COR-L47 (cell line): ENCODE measurements around the gene AATK.
"Not testable (repeated sequence)": the region's sequence is repeated elsewhere in the genome, so short reads cannot be mapped to it uniquely, and the experiment has no call there.

Experiments
- DNase-seq: peaks from one replicate; lab custom pipeline; 2025; lab: John Stamatoyannopoulos, UW

Gene AATK

DNA sequence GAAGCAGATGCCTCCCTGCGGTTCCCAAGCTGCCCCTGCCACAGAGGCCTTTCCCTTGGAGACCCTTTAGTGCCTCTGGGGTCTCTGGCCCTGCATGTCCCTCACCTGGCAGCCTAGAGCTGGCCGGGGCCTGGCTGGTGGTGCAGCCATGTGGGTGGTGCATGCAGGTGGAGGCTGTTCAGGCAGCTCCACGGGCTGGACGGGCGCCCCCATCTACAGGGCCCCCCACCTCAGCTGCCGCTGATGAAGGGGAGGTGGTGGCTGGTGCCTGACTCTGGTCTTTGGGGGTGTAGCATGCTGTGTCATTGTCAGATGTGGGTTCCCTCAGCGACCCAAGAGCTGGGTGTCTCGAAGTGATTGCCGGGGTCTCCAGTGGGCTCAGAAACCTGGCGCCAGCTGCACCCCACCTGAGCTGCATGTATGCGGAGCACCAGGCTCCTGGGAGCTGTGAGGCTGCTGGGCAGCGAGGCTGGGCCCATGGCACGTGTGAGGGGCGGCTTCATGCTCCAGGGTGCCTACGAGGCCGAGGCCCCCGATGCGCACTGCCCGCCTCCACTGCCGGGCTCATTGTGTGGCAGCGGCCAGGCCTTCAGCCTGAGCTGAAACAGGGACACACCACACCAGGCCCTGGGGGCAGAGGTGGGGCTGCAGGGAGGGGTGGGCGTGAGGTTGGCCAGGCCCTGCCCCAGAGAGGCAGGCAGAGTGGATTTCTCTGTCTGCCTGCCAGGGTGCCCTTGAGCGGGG, 74.1 kb downstream of the AATK start:
- no peak for DNase-seq

DNA sequence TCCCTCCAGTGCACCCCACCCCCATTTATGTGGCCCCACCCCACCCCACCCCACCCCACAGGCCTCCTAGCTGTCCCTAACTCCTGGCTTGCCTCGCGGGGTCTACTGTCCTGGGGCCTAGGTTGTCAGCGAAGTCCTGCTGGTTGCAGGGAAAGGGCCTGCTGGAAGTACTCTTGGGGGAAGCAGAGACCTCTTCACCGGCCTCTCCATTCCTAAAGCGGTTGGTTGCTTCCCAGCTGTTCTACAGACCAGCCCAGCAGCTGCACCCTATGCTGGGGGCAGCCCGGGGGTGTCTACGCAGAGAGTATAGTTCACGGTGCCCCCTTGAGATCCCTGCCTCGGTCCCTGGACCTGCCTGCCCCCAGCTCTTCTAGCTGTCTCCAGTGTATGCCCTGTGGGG, 74.9 kb downstream of the AATK start:
- DNase-seq, result no peak

DNA sequence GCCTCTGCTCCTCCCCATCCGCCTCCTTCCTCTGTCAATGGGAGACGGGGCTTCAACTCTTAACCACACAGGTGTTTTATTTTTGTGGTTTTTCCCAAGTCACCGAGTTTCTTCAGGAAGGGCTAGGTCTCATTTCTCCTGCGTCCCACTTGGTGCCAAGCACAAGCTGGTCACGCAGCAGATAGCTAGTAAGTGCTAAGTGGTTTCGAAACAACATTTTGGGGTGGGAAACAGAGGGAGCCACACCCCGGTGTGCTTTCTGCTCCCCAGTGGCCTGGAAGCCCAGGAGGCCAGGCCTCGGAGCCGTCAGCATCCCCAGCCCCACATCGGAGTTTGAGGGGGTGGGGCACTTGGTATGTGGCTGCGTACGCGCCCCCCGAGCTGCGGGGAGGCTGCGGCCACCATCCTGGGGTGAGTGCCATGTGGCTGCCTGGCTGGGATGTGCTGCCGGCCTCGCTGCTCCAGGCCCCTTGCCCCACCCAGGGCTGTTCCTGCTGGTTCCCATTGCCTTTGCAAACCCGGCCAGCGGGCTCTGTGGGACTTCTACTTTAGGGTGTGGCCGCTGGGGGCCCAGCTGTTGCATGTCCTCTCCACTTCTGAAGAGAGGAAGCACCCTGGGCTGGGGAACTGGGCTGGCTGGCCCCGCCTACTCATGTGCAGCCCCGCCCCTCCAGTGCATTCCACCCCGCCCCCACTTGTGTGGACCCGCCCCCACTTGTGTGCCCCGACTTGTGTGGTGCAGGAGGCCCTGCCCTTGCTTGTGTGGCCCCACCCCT, 75.5 kb downstream of the AATK start:
- DNase-seq, result no peak

DNA sequence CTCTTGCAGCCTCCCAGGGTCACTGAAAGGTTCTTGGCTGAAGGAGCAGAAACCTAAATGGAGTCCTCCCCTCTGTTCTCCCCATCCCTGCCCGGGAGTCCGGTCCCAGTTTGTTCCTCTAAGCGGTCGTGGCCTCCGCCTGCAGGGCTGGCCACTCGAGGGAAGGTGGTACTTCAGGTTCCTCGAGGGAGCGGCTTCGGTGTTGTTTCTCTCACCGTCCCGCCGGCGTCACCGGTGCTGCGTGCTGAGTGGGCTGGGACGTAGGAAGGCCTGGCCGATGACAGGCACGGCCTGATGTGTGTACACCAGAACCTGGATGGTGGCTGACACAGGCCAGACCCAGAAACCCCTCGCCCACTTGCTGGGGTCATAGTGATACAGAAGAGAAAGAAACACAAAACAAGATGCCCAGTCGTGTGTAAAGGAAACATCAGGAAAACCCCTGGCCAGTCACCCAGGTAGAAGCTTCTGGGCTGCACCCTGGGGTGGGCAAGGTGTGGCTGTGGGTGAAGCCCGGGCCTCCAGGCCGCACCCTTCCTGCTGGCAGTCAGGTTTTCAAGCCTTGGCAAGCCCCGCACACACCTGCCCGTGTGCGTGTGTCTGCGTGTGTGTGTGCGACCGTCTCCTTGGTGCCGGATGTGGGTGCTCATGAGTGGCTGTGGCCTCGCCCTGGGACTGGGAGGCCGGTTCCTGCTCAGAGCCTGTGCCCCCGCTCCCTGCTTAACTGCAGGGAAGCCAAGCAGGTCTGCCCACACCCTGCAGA, 79.1 kb downstream of the AATK start:
- DNase-seq, result peak; percentile 66

DNA sequence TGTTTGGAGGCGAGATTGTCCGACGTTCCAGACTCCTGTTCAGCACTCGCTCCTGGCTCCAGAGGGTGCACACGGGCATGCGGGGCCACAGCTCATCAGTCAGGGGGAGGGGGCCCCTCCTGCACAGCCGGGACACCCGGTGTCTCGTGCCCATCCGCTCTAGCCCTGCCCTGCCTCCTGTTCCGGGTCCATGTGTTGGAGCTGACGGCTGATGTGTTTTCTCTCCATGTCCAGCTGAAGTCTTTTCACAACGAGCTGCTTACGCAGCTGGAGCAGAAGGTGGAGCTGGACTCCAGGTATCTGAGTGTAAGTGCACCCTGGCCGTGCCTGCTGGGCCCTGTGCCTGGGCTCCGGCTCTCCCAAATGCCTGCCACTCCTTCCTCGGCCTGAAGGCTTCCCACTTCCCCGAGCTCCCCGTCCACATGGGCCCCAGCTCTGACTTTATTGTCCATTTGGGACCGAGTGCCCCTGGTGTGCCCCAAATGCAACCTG, 80.6 kb downstream of the AATK start:
- DNase-seq, result no peak

DNA sequence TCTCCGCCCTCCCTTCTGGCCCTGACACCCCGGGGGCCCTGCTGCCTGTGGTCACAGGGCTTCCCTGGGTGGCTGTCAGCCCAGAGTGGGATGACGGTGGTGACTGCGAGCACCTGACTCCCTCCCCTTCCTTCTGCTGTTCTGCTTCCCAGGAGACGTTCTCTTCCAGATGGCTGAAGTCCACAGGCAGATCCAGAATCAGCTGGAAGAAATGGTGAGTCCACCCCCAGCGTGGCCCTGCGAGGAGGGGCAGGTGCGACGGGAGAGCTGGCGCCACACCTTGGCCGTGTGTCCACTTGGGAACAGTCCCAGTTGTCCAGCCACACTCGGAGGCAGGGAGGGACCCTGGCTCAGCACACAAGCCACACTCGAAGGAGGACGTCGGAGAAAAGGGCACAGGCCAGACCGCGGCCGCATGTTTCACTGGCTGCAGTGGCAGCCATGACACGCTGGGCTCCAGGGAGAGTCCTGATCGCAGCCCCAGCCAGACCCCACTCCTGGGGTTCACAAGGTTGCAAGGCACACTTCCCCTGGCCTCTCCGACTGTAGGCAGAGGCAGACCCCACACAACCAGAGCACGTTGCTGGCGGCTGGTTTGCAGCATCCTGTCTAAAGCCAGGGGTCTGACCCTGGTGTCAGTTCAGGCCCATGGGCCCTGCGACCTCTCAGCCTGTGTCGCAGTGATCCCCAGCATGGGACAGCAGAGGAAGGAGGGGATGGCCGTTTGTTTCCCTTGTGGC, 81.2 kb downstream of the AATK start:
- no peak for DNase-seq

DNA sequence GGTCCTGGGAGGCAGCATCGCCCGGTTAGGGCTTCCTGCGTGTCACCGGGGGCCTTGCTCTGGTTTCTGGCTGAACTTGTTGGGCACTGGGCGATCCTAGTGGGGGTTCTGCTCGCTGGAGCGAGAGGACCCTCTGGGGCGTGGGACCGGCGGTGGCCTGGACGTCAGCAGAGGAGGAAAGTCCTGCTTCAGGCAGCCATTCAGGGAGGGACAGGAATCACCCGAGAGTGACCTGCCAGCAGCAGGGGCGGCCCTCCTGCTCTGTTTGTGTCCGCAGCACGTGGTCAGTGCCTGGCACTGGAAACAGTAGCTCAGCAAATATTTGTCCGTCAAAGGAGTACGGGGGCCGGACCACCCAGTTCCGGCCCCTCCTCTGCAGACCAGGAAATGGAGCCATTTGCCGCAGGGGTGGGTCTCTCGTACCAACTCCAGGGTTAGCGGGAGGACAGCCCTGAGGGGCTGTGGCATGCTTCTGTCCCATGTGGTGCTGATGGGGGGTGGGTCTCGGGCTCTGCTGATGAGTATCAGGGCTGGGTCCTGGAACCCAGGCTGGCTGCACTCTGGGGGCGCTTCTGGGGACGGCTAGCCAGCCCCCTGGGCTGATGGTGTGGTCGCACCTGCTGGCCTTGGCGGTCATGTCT, 82.8 kb downstream of the AATK start:
- no peak for DNase-seq

DNA sequence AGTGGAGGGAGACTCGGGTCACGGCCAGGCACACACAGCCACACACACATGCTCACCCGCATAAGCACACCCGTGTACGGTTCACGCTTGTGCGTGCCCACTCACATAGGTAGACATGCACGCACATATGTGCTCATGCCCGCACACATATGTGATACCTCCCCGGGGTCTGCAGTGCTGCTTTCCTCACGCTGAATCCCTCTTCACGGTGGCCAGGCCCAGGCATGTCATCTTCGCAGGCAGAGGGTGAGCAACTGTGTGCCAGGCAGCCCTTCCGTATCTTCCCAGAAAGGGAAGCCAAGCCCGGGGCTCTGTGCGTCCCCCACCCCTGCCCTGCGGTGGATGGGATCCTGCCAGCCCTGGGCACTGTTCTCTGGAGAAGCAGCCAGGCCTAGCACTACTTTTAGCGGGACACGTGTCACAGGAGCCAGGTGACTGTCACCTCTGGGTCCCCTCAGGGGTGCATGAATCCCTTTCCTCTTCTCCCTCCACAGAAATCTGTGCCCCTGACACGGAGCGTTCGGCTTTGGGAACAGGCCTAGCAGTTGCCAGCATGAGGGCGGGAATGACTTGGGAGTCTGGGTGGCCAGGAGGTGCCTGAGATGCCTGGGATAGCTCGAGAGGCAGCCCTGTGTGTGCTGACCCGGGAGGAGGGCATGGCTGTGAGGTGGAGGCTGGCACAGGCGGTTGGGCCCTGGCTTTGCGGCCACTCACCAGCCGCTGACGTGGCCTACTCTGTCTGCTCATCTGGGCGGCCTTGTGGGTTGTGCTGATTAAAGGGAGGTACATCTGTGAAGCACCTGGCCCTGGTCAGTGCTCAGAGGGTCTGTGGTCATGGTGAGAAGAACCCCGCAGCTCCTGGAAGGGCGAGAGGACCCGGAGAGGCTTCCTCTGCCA, 83.6 kb downstream of the AATK start:
- DNase-seq, result no peak

DNA sequence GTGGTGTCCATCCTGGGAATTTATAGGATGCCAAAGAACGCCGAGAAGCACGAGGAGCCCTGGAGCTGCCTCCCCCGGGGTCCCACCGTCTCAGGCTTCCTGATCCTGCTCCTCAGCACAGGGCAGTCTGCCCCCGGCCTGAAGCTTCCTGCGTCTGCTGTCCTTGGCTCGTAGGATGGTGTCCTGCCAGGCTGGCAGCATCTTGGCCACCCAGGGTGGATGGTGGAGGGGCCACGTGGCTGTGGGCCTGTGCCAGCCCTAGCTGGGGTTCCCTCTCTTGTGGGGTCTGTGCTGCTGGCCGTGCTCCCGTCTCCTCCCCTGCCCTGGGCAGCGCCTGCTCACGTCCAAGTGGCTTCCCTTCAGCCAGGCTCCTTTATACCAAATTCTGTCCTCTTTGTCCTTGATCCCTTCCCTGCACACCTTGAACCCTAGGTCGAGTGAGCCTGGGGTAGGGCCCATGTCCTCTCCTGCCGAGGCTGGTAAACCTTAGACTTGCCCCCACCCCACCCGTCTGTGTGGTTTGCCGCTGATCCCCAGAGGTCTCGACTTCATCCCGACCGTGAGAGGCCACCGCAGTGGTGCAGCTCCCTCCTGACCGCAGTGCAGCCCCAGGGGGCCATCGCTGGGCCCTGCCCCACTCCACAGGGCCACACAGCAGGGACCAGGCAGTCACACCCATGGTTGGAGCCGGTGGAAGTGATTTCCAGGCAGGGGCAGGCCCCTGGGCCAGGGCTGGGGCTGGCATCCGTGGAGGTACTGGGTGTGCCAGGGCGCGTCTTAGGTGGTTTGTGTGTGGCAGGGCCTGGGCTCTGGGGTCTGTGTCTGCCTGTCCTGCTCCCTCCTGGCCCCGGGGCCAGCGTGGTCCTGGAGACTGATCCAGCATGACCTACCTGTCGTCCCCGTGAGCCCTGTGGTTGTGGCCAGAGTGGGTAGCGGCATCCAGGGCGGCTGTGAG, 84.5 kb downstream of the AATK start:
- no peak for DNase-seq

DNA sequence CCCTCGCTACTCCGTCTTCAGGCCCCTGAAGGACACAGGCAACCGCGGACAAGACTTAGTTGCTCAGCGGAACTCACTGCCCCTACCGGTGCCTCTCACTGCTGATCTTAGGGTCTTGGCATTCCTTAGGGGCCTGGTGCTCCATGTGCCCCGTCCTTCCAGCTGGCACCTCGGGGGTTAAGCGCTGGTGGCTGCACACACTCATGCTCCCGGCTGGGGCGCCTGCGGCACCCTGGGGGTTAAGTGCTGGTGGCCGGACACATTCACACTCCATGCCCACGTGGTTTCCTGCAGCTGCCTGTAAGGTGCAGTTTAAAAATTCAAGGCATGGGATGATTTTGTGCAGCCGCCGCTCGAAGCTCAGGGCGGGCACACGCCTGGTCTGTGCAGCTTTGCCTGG, 86.0 kb downstream of the AATK start:
- DNase-seq, result no peak

DNA sequence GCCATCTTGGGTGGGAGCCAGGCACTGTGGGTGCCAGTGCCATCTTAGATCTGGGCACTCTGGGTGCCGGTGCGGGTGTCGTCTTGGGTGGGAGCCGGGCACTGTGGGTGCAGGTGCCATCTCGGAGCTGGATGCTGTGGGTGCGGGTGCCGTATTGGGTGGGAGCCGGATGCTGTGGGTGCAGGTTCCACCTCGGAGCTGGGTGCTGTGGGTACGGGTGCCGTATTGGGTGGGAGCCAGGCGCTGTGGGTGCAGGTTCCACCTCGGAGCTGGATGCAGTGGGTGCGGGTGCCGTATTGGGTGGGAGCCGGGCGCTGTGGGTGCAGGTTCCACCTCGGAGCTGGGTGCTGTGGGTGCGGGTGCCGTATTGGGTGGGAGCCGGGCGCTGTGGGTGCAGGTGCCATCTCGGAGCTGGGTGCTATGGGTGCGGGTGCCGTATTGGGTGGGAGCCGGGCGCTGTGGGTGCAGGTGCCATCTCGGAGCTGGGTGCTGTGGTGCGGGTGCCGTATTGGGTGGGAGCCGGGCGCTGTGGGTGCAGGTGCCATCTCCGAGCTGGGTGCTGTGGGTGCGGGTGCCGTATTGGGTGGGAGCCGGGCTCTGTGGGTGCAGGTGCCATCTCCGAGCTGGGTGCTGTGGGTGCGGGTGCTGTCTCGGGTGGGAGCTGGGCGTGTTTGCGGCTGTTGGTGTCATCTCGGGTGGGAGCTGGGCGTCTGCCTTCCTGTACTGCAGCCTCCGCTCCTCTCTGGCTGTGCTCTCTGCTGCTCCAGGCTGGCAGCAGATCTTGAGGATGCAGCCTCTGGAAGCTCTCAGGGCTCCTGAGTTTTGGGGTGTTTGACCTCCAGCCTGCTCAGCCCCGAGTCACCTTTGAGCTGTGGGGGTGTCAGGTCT, 87.8 kb downstream of the AATK start:
- not testable (repeated sequence) for DNase-seq

DNA sequence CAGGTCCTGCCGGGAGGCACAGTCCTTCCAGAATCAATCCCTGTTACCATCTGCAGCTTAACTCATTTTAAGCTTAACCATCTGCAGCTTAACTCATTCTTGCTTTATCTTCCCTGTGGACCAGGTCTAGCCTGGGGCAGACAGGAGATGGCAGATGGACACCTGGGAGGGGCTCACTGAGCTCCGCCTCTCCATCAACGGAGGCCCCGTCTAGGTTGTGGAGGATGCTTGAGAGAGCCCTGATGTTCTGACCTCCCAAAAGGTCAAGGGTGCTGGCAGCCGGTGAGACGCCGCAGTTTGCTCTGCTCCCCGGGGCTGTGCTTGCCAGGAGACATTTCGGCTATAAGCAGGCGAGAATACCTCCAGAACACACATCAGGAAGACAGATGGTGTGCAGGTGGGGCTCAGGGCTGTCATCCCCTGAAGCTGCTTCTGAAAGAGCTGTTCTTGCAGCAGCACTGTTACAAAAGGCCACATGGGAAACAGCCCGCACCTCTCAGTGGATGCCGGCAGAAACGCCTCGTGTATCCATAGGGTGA, 89.8 kb downstream of the AATK start:
- no peak for DNase-seq

DNA sequence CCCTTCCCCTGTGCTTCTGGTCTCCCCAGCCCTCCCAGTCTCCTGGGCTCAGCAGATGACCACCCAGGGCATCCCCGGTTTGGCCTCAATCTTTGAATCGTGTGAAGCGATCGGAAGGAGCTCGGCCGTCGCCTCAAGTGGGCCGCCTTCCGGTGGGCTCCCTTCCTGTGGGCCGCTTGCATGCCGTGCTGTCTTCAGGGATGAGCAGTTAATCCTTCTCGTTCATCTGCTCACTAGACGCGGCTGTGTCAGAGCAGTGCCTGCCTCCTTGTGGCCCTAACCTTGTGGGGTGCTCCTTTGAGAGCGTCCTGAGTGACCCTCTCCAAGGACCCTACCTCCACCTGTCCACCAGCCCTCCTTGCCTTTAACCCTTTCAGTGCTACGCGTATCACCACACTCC, 90.7 kb downstream of the AATK start:
- DNase-seq, result no peak

DNA sequence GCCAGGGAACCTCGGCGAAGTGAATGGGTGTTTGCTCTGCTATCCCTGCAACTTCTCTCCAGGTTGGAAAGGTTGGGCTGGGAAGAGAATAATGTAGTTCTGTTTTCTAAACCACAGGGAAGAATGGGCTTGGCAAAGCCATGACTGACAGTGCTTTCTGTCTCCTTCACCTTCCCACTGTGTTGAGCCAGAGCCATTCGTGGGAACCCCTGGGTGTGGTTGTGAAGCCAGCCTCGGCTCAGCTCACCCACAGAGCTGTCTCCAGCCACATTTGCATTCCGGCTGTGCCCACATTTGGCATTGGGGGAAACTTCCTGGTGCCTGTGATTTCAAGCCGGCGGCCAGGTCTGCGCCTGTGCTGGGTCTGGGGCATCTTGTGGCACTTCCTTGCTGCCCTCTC, 91.1 kb downstream of the AATK start:
- no peak for DNase-seq

DNA sequence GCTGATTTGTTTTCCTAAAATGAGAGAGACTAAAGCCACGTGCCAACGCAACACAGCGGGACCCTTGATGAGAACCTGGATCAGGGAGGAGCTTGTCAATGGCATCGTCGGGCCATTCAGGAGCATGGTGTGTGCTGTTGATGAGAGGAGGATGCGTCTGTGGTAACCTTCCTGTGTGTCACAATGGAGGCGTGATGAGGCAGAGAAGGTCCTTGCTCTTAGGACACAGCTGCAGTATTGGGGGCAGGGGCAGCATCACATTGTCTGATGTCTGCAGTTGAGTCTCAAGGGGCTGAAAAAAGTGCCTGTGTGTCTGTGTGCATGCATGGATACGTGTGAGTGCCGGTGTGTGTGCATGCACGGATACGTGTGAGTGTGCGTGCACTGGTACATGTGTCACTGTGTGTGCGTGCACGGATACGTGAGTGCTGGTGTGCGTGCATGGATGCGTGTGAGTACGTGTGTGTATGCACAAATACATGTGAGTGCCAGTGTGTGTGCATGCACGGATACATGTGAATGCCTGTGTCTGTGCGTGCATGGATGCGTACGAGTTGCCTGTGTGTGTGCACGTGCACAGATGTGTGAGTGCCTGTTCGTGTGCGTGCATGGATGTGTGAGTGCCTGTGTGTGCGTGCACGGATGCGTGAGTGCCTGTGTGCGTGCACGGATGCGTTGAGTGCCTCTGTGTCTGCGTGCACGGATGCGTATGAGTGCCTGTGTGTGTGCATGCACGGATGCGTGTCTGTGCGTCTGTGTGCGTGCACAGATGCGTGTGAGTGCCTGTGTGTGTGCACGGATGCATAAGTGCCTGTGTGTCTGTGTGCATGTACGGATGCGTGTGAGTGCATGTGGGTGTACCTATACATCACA, 91.8 kb downstream of the AATK start:
- no peak for DNase-seq

DNA sequence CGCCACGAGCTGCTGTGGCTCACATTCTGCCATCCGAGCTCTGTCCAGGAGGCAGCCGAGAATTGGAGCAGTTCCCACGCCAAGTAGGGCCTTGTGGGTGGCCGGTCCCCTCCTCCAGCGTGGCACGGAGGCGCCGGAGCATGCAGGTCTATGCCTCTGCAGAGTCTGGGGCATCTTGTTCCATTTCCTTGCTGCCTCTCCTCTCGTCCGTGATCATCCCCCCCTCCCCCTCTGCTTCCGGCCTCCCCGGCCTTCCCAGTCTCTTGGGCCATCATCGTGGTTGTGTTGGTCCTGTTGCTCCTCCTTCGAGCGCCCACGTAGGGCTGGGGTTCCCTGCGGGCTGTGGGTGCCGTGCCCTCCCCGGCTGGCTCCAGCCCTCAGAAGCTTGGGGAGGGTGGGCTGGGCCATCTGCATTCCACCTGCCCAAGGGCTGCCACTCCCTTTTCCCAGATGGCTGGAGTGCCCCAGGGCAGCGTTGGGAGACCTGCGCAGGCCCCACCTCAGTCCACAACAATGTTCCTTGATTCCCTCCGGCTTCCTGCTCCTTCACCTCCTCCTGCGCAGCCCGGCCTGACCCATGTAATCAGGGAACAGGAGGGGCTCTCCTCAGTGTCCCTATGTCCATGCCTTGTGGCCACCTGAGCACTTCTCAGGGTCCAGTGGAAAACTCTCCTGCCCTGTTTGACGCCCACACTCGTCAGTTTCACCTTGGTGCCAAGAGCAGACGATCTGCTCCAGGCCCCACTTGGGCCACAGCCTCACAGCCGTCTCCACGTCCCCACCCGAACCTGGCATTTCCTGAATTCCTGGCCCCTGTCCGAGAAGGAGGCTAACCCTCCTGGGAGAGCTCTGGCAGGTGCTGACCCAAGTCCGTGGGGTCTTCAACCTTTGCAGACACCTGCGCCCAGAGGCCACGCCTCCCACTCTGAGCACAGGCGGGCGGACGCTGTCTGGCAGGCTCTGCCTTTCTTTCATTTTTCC, 94.0 kb downstream of the AATK start:
- no peak for DNase-seq
